Nephron (organoid): ENCODE data around the gene SUCLG2.

Experiments used
- H3K27ac Mint-ChIP-seq, 3 experiments: 2 replicates each; pipeline ENCODE4 v1.8.0; 2020; ENCODE audit warnings: mixed read lengths in 3 of 3, mild to moderate bottlenecking in 2 of 3, moderate library complexity in 1 of 3
- H3K27me3 Mint-ChIP-seq: 2 replicates; pipeline ENCODE4 v1.8.0; 2021; ENCODE audit warnings: low read depth, mild to moderate bottlenecking, moderate library complexity, mixed read lengths
- H3K36me3 Mint-ChIP-seq: 2 replicates; pipeline ENCODE4 v1.8.0; 2020; ENCODE audit warnings: low read depth, mixed read lengths
- H3K4me1 Mint-ChIP-seq: 2 replicates; pipeline ENCODE4 v1.8.0; 2020; ENCODE audit warnings: mixed read lengths
- H3K4me3 Mint-ChIP-seq, 3 experiments: 2 replicates each; pipeline ENCODE4 v1.8.0; 2020; ENCODE audit warnings: mild to moderate bottlenecking in 3 of 3, mixed read lengths in 3 of 3, moderate library complexity in 2 of 3
- H3K9me3 Mint-ChIP-seq: 2 replicates; pipeline ENCODE4 v1.8.0; 2020; ENCODE audit warnings: mixed read lengths
- CTCF ChIP-seq, 3 experiments: fragments of 200-600 bp; sonication (generic); IDR thresholded peaks; one replicate each; pipeline ENCODE4 v1.5.0; 2021; ENCODE audit warnings: antibody characterized with exemption in 3 of 3; ENCODE audit not compliant: unreplicated experiment in 3 of 3

The SUCLG2 gene

GRCh38 chr3:67654099-67654843, at the start of gene SUCLG2:
Gene SUCLG2, minus strand, starts transcription at chr3:67654612. Its CDS starts 26 bp downstream, at chr3:67654586.
- Mint-ChIP-seq H3K27ac (peak within 1 kb of the TSS; percentile 78 to 95 (median 91)), H3K4me1 (peaks cover 28% of the 10 kb centered on the region), H3K27me3 (no peaks in the 10 kb centered on the region), H3K4me3 (peak within 1 kb of the TSS; percentile 76 to 86 (median 83)), H3K36me3 (peaks cover 14% of the 10 kb centered on the region), H3K9me3 (peaks cover 13% of the 10 kb centered on the region)
- TF ChIP-seq CTCF (IDR thresholded peaks at IDR 0.05; ENCODE audit: unreplicated experiment in 3 of 3): no peak

GRCh38 chr3:67700596-67700995, 46.2 kb upstream of the SUCLG2 start:
- Mint-ChIP-seq H3K4me1 (no peaks in the 10 kb centered on the region), H3K27me3 (no peaks in the 10 kb centered on the region), H3K36me3 (no peaks in the 10 kb centered on the region), H3K4me3 (no peak overlapping the region), H3K9me3 (no peaks in the 10 kb centered on the region), H3K27ac (no peak overlapping the region)
- TF ChIP-seq CTCF (IDR thresholded peaks at IDR 0.05; ENCODE audit: unreplicated experiment in 3 of 3): no peak

- H3K9me3 Mint-ChIP-seq: no peaks in the 10 kb centered on the region
- no peak for TF ChIP-seq CTCF (IDR thresholded peaks at IDR 0.05; ENCODE audit: unreplicated experiment in 3 of 3)
- no peaks in the 10 kb centered on the region for H3K36me3 Mint-ChIP-seq
Observed at GRCh38 chr3:67699882-67700281, 45.5 kb upstream of the SUCLG2 start.

GRCh38 chr3:67692621-67693020, 38.2 kb upstream of the SUCLG2 start:
- no peak for TF ChIP-seq CTCF (IDR thresholded peaks at IDR 0.05; ENCODE audit: unreplicated experiment in 3 of 3)
- no peaks in the 10 kb centered on the region for H3K27me3 Mint-ChIP-seq
- no peak overlapping the region for H3K4me3 Mint-ChIP-seq
- H3K27ac Mint-ChIP-seq: no peak overlapping the region
- no peaks in the 10 kb centered on the region for H3K9me3 Mint-ChIP-seq
- H3K36me3 Mint-ChIP-seq: no peaks in the 10 kb centered on the region
- H3K4me1 Mint-ChIP-seq: no peaks in the 10 kb centered on the region

More at GRCh38 chr3:67699882-67700281, 45.5 kb upstream of the SUCLG2 start:
- Mint-ChIP-seq H3K27ac (no peak overlapping the region), H3K4me1 (no peaks in the 10 kb centered on the region), H3K27me3 (no peaks in the 10 kb centered on the region), H3K4me3 (no peak overlapping the region)

- no peak overlapping the region for H3K4me3 Mint-ChIP-seq
- TF ChIP-seq CTCF (IDR thresholded peaks at IDR 0.05; ENCODE audit: unreplicated experiment in 3 of 3): no peak
Observed at GRCh38 chr3:67691926-67692325, 37.5 kb upstream of the SUCLG2 start.

GRCh38 chr3:67691207-67691606, 36.8 kb upstream of the SUCLG2 start:
- Mint-ChIP-seq H3K27ac (no peak overlapping the region), H3K9me3 (no peaks in the 10 kb centered on the region), H3K36me3 (no peaks in the 10 kb centered on the region), H3K4me1 (no peaks in the 10 kb centered on the region), H3K27me3 (no peaks in the 10 kb centered on the region), H3K4me3 (no peak overlapping the region)
- no peak for TF ChIP-seq CTCF (IDR thresholded peaks at IDR 0.05; ENCODE audit: unreplicated experiment in 3 of 3)

More at GRCh38 chr3:67691926-67692325, 37.5 kb upstream of the SUCLG2 start:
- H3K27me3 Mint-ChIP-seq: no peaks in the 10 kb centered on the region
- H3K4me1 Mint-ChIP-seq: no peaks in the 10 kb centered on the region
- no peak overlapping the region for H3K27ac Mint-ChIP-seq
- H3K9me3 Mint-ChIP-seq: no peaks in the 10 kb centered on the region
- no peaks in the 10 kb centered on the region for H3K36me3 Mint-ChIP-seq
